Dendritic cell treated with granulocyte-macrophage colony-stimulating factor and Interleukin-4, amounts not matched to agents 40 ng/mL and 50 ng/mL, for 4 days (primary cell): ENCODE data around the gene TRIM67.

Experiments
- H3K27ac Mint-ChIP-seq: one replicate; pipeline ENCODE4 v1.8.0; 2022; ENCODE audit warnings: mild to moderate bottlenecking, mixed read lengths
- H3K27me3 Mint-ChIP-seq: one replicate; pipeline ENCODE4 v1.8.0; 2022; ENCODE audit warnings: mild to moderate bottlenecking, mixed read lengths
- H3K36me3 Mint-ChIP-seq: one replicate; pipeline ENCODE4 v1.8.0; 2022; ENCODE audit warnings: low read depth, mixed read lengths
- H3K4me1 Mint-ChIP-seq: one replicate; pipeline ENCODE4 v1.8.0; 2022; ENCODE audit warnings: low read depth, mixed read lengths
- H3K4me3 Mint-ChIP-seq: one replicate; pipeline ENCODE4 v1.8.0; 2022; ENCODE audit warnings: mild to moderate bottlenecking, moderate library complexity, mixed read lengths
- H3K9me3 Mint-ChIP-seq: one replicate; pipeline ENCODE4 v1.8.0; 2022; ENCODE audit warnings: mixed read lengths
- intact Hi-C: fragments of 100-400 bp; cut with micrococcal nuclease; formaldehyde crosslinking; loops from one replicate; pipeline ENCODE4 v1.15.0; 2022

The TRIM67 gene

GRCh38 chr1:231196307-231196706, 34.4 kb downstream of the TRIM67 start:
- Mint-ChIP-seq H3K27ac (no peak overlapping the region), H3K9me3 (no peaks in the 10 kb centered on the region), H3K36me3 (no peaks in the 10 kb centered on the region), H3K4me1 (no peaks in the 10 kb centered on the region), H3K27me3 (peaks cover 20% of the 10 kb centered on the region), H3K4me3 (no peak overlapping the region)
- intact Hi-C loops: no loop called here

- intact Hi-C loops: no loop called here
- Mint-ChIP-seq H3K27me3 (peaks cover 23% of the 10 kb centered on the region), H3K27ac (no peak overlapping the region), H3K4me1 (no peaks in the 10 kb centered on the region), H3K9me3 (no peaks in the 10 kb centered on the region), H3K4me3 (no peak overlapping the region), H3K36me3 (no peaks in the 10 kb centered on the region)
These were observed 34.9 kb downstream of the TRIM67 start for GRCh38 chr1:231196728-231197127.

- intact Hi-C loops: no loop called here
- peaks cover 39% of the 10 kb centered on the region for H3K27me3 Mint-ChIP-seq
- H3K9me3 Mint-ChIP-seq: no peaks in the 10 kb centered on the region
- H3K36me3 Mint-ChIP-seq: no peaks in the 10 kb centered on the region
- H3K4me1 Mint-ChIP-seq: no peaks in the 10 kb centered on the region
- H3K27ac Mint-ChIP-seq: no peak overlapping the region
- H3K4me3 Mint-ChIP-seq: no peak overlapping the region
These were observed 38.0 kb downstream of the TRIM67 start for GRCh38 chr1:231199868-231200267.

GRCh38 chr1:231200388-231201031, 38.7 kb downstream of the TRIM67 start:
- Mint-ChIP-seq H3K36me3 (no peaks in the 10 kb centered on the region), H3K27me3 (peaks cover 40% of the 10 kb centered on the region), H3K4me1 (no peaks in the 10 kb centered on the region), H3K9me3 (no peaks in the 10 kb centered on the region), H3K27ac (no peak overlapping the region), H3K4me3 (no peak overlapping the region)
- intact Hi-C loops: no loop called here

- no peaks in the 10 kb centered on the region for H3K4me1 Mint-ChIP-seq
- no peak overlapping the region for H3K27ac Mint-ChIP-seq
- H3K36me3 Mint-ChIP-seq: no peaks in the 10 kb centered on the region
- no peak overlapping the region for H3K4me3 Mint-ChIP-seq
- intact Hi-C loops: no loop called here
- peaks cover 40% of the 10 kb centered on the region for H3K27me3 Mint-ChIP-seq
- H3K9me3 Mint-ChIP-seq: no peaks in the 10 kb centered on the region
These were observed 39.6 kb downstream of the TRIM67 start for GRCh38 chr1:231201375-231201978.

- peaks cover 41% of the 10 kb centered on the region for H3K27me3 Mint-ChIP-seq
- intact Hi-C loops: no loop called here
- H3K4me3 Mint-ChIP-seq: no peak overlapping the region
- no peaks in the 10 kb centered on the region for H3K4me1 Mint-ChIP-seq
- H3K36me3 Mint-ChIP-seq: no peaks in the 10 kb centered on the region
- no peak overlapping the region for H3K27ac Mint-ChIP-seq
- no peaks in the 10 kb centered on the region for H3K9me3 Mint-ChIP-seq
These were observed 40.2 kb downstream of the TRIM67 start for GRCh38 chr1:231201979-231202633.

- intact Hi-C loops: no loop called here
- H3K4me3 Mint-ChIP-seq: no peak overlapping the region
- H3K4me1 Mint-ChIP-seq: no peaks in the 10 kb centered on the region
- H3K36me3 Mint-ChIP-seq: no peaks in the 10 kb centered on the region
- H3K27me3 Mint-ChIP-seq: peaks cover 40% of the 10 kb centered on the region
- H3K27ac Mint-ChIP-seq: no peak overlapping the region
- H3K9me3 Mint-ChIP-seq: no peaks in the 10 kb centered on the region
These were observed 41.6 kb downstream of the TRIM67 start for GRCh38 chr1:231203259-231204057.

- Mint-ChIP-seq H3K4me1 (peaks cover 5% of the 10 kb centered on the region), H3K9me3 (no peaks in the 10 kb centered on the region), H3K36me3 (no peaks in the 10 kb centered on the region), H3K27ac (no peak overlapping the region), H3K4me3 (no peak overlapping the region), H3K27me3 (peaks cover 25% of the 10 kb centered on the region)
- intact Hi-C loops: no loop called here
These were observed 45.0 kb downstream of the TRIM67 start for GRCh38 chr1:231206856-231207255.

- no peak overlapping the region for H3K4me3 Mint-ChIP-seq
- no peaks in the 10 kb centered on the region for H3K9me3 Mint-ChIP-seq
- H3K27ac Mint-ChIP-seq: no peak overlapping the region
- peaks cover 5% of the 10 kb centered on the region for H3K4me1 Mint-ChIP-seq
- H3K36me3 Mint-ChIP-seq: no peaks in the 10 kb centered on the region
- intact Hi-C loops: no loop called here
- H3K27me3 Mint-ChIP-seq: peaks cover 22% of the 10 kb centered on the region
These were observed 45.6 kb downstream of the TRIM67 start for GRCh38 chr1:231207437-231207836.

- Mint-ChIP-seq H3K9me3 (no peaks in the 10 kb centered on the region), H3K27ac (no peak overlapping the region), H3K27me3 (peaks cover 13% of the 10 kb centered on the region), H3K4me1 (peaks cover 5% of the 10 kb centered on the region), H3K4me3 (no peak overlapping the region), H3K36me3 (no peaks in the 10 kb centered on the region)
- intact Hi-C loops: no loop called here
These were observed 47.1 kb downstream of the TRIM67 start for GRCh38 chr1:231208980-231209379.

- no peaks in the 10 kb centered on the region for H3K9me3 Mint-ChIP-seq
- no peak overlapping the region for H3K4me3 Mint-ChIP-seq
- no peak overlapping the region for H3K27ac Mint-ChIP-seq
These were observed 47.7 kb downstream of the TRIM67 start for GRCh38 chr1:231209531-231209930.

GRCh38 chr1:231210126-231210525, 48.3 kb downstream of the TRIM67 start:
- Mint-ChIP-seq H3K27ac (no peak overlapping the region), H3K4me3 (no peak overlapping the region), H3K9me3 (no peaks in the 10 kb centered on the region), H3K36me3 (no peaks in the 10 kb centered on the region), H3K27me3 (peaks cover 12% of the 10 kb centered on the region), H3K4me1 (peaks cover 5% of the 10 kb centered on the region)
- intact Hi-C loops: loop anchor here (5.0 kb wide), 2 partner anchors 413 to 568 kb away; partner anchors contain the start of gene COG2

More at GRCh38 chr1:231209531-231209930, 47.7 kb downstream of the TRIM67 start:
- intact Hi-C loops: no loop called here
- Mint-ChIP-seq H3K36me3 (no peaks in the 10 kb centered on the region), H3K4me1 (peaks cover 5% of the 10 kb centered on the region), H3K27me3 (peaks cover 14% of the 10 kb centered on the region)

- H3K27ac Mint-ChIP-seq: peak overlapping the region; percentile 71
- peak overlapping the region; percentile 92 for H3K4me3 Mint-ChIP-seq
- no peaks in the 10 kb centered on the region for H3K9me3 Mint-ChIP-seq
- H3K27me3 Mint-ChIP-seq: peaks cover 12% of the 10 kb centered on the region
- intact Hi-C loops: loop anchor here (1.0 to 5.0 kb wide), 3 partner anchors 294 to 569 kb away; partner anchors contain the start of gene COG2
- peaks cover 5% of the 10 kb centered on the region for H3K4me1 Mint-ChIP-seq
- H3K36me3 Mint-ChIP-seq: no peaks in the 10 kb centered on the region
These were observed 49.4 kb downstream of the TRIM67 start for GRCh38 chr1:231211005-231211857.
